ENCODE data around the gene ZXDC.

- TF ChIP-seq CTCF (IDR thresholded peaks at IDR 0.05), result no peak
- TF ChIP-seq EZH2 (IDR thresholded peaks at IDR 0.05; ENCODE audit: borderline replicate concordance, insufficient read depth, low read depth, low read length, poor library complexity, severe bottlenecking), result no peak
Observed at GRCh38 chr3:126450219-126450618, 25.5 kb downstream of the ZXDC start.
